Measurements from ENCODE around the gene DES.
A peak's percentile ranks its signal among the peaks of the same experiment; 100 is the strongest.

GRCh38 chr2:219467736-219468075 is 49.5 kb downstream of the DES start:
- TF ChIP-seq GATA2 (IDR thresholded peaks at IDR 0.05; ENCODE audit: low read depth, low read length): peak; percentile 36; the same call in 1 of the 2 replicates
- no peak for TF ChIP-seq GATA3 (IDR thresholded peaks at IDR 0.05; ENCODE audit: low read depth, low read length)

All from SH-SY5Y (cell line).